GM20000 (cell line): Measurements from ENCODE around the gene HSD17B8.
A peak's percentile ranks its signal among the peaks of the same experiment; 100 is the strongest.

Experiments used
- DNase-seq: peaks from one replicate; pipeline ENCODE4 v3.0.0; 2012; ENCODE audit warnings: low spot score
- CTCF ChIP-seq: IDR thresholded peaks from 2 replicates; pipeline ENCODE4 v1.5.1; 2012; ENCODE audit warnings: mild to moderate bottlenecking, control low read depth; ENCODE audit errors: extremely low read depth, missing control alignments

The HSD17B8 gene

GRCh38 chr6:33172688-33173534, 31.5 kb upstream of the HSD17B8 start:
- peak; percentile 70 for DNase-seq
- TF ChIP-seq CTCF: peak; percentile 65

- no peak for DNase-seq
- no peak for TF ChIP-seq CTCF
Measured at GRCh38 chr6:33173535-33174180, 30.8 kb upstream of the HSD17B8 start.

- DNase-seq: no peak
- no peak for TF ChIP-seq CTCF
Measured at GRCh38 chr6:33174784-33175183, 29.7 kb upstream of the HSD17B8 start.

- no peak for DNase-seq
- no peak for TF ChIP-seq CTCF
Measured at GRCh38 chr6:33175436-33176069, 28.9 kb upstream of the HSD17B8 start.

GRCh38 chr6:33176906-33177305, 27.5 kb upstream of the HSD17B8 start:
- DNase-seq: no peak
- TF ChIP-seq CTCF: no peak

- DNase-seq: no peak
- no peak for TF ChIP-seq CTCF
Measured at GRCh38 chr6:33177552-33178446, 26.7 kb upstream of the HSD17B8 start.
